DOHH2 (cell line): ENCODE data around the gene MILR1.

Experiments used
- H3F3A ChIP-seq: fragments of 200-600 bp; sonication (generic), shearing (Covaris generic); 2 replicates; pipeline ENCODE4 v1.6.0; 2016; ENCODE audit warnings: antibody characterized with exemption, mild to moderate bottlenecking; ENCODE audit not compliant: control insufficient read depth, insufficient read depth
- H3K27ac ChIP-seq: fragments of 200-600 bp; sonication (generic); 2 replicates; pipeline ENCODE4 v1.5.1; 2014; ENCODE audit warnings: low read depth, mild to moderate bottlenecking, low read length, moderate library complexity
- H3K27me3 ChIP-seq: fragments of 200-600 bp; sonication (generic); 2 replicates; pipeline ENCODE4 v1.6.1; 2014; ENCODE audit warnings: mild to moderate bottlenecking, low read length, mixed read lengths; ENCODE audit not compliant: control insufficient read depth
- H3K36me3 ChIP-seq: fragments of 200-600 bp; sonication (generic); 2 replicates; pipeline ENCODE4 v1.6.1; 2014; ENCODE audit warnings: mild to moderate bottlenecking, low read length, moderate library complexity, mixed read lengths; ENCODE audit not compliant: control insufficient read depth
- H3K4me1 ChIP-seq: fragments of 200-600 bp; sonication (generic); 2 replicates; pipeline ENCODE4 v1.6.1; 2014; ENCODE audit warnings: mild to moderate bottlenecking, low read length, mixed read lengths; ENCODE audit not compliant: control insufficient read depth
- H3K4me2 ChIP-seq: fragments of 200-600 bp; sonication (generic); 2 replicates; pipeline ENCODE4 v1.6.0; 2014; ENCODE audit warnings: mild to moderate bottlenecking, low read length, moderate library complexity
- H3K4me3 ChIP-seq: fragments of 200-600 bp; sonication (generic); 2 replicates; pipeline ENCODE4 v1.5.1; 2014; ENCODE audit warnings: mild to moderate bottlenecking, low read length, mixed read lengths
- H3K79me2 ChIP-seq: fragments of 200-600 bp; sonication (generic); 2 replicates; pipeline ENCODE4 v1.6.1; 2014; ENCODE audit warnings: mild to moderate bottlenecking, low read length, mixed read lengths; ENCODE audit not compliant: control insufficient read depth
- H3K9me2 ChIP-seq: fragments of 200-600 bp; sonication (generic); replicated peaks from 2 replicates; pipeline ENCODE4 v1.6.1; 2014; ENCODE audit warnings: mild to moderate bottlenecking, low read length, mixed read lengths; ENCODE audit not compliant: control insufficient read depth
- H3K9me3 ChIP-seq: fragments of 200-600 bp; sonication (generic); 2 replicates; pipeline ENCODE4 v1.6.1; 2014; ENCODE audit warnings: antibody characterized with exemption, low read length, mixed read lengths; ENCODE audit not compliant: control insufficient read depth, insufficient read depth
- H4K20me1 ChIP-seq: fragments of 200-600 bp; sonication (generic); 2 replicates; pipeline ENCODE4 v1.6.0; 2014; ENCODE audit warnings: low read depth, mild to moderate bottlenecking, antibody characterized with exemption, low read length, moderate library complexity; ENCODE audit not compliant: control insufficient read depth, insufficient read depth
- EZH2phosphoT487 ChIP-seq: fragments of 200-600 bp; sonication (generic); IDR thresholded peaks from 2 replicates; pipeline ENCODE4 v1.6.1; 2017; ENCODE audit warnings: borderline replicate concordance, mild to moderate bottlenecking, antibody characterized with exemption, low read length, moderate library complexity, mixed read lengths
- TF ChIP-seq, protein P1 (sequence below): fragments of 200-600 bp; sonication (generic); IDR thresholded peaks from one replicate; pipeline ENCODE4 v1.5.1; 2014; ENCODE audit warnings: antibody characterized with exemption, mild to moderate bottlenecking, low read depth, low read length; ENCODE audit not compliant: poor library complexity, severe bottlenecking

Gene MILR1

DNA sequence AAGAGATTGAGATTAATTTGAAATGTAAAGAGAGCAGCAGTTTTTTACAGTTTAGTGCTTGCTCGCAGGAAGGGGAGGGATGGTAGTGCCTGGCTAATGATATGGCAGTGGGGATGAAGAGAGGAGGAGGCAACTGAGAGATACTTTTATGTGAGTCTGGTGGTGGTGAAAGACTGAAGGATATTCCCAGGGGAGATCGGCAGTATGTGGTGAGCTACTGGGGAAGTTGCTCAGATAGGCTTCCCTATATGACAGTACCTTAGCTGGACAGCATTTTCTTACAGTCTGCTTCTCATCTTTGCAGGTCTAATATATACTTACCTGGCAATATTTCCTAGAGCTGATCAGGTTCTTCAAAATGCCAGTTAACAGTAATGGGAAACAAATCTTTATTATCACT, 66.5 kb downstream of the MILR1 start:
- Histone ChIP-seq H3K27me3 (no peaks in the 10 kb centered on the region), H3K4me2 (no peak overlapping the region), H3K36me3 (peaks cover 93% of the 10 kb centered on the region), H3K27ac (no peak overlapping the region), H3K4me1 (no peaks in the 10 kb centered on the region), H3K9me2 (no peaks in the 10 kb centered on the region), H3K4me3 (no peak overlapping the region), H3K9me3 (no peaks in the 10 kb centered on the region), H3F3A (peaks cover 4% of the 10 kb centered on the region; the same call in 1 of the 2 replicates), H4K20me1 (no peaks in the 10 kb centered on the region; the same call in 1 of the 2 replicates), H3K79me2 (peaks cover 30% of the 10 kb centered on the region)
- no peak for TF ChIP-seq EZH2phosphoT487
- TF ChIP-seq, protein P1, sequence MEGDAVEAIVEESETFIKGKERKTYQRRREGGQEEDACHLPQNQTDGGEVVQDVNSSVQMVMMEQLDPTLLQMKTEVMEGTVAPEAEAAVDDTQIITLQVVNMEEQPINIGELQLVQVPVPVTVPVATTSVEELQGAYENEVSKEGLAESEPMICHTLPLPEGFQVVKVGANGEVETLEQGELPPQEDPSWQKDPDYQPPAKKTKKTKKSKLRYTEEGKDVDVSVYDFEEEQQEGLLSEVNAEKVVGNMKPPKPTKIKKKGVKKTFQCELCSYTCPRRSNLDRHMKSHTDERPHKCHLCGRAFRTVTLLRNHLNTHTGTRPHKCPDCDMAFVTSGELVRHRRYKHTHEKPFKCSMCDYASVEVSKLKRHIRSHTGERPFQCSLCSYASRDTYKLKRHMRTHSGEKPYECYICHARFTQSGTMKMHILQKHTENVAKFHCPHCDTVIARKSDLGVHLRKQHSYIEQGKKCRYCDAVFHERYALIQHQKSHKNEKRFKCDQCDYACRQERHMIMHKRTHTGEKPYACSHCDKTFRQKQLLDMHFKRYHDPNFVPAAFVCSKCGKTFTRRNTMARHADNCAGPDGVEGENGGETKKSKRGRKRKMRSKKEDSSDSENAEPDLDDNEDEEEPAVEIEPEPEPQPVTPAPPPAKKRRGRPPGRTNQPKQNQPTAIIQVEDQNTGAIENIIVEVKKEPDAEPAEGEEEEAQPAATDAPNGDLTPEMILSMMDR = no peak

DNA sequence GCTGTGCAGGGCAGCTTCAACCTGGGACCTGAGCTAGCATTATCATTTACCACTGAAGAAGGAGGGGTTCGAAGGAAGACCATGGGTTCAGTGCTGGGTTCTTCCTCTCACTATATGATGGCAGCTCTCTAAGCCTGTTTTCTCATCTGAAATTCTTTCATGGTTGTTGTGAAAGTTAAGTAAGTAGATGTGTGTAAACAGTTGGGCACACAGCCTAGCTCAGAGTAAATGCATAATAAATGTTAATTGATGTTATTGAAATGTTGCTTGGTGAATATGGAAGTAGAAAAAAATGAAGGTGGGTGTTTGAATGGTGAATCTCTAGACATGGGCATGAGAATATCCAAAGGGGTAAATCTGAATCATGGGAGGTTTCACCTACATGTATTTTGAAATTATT, 66.9 kb downstream of the MILR1 start:
- no peak for TF ChIP-seq EZH2phosphoT487
- TF ChIP-seq, protein P1 = no peak
- H3K27me3 ChIP-seq = no peaks in the 10 kb centered on the region
- no peaks in the 10 kb centered on the region for H3K9me2 ChIP-seq
- H3K36me3 ChIP-seq = peaks cover 93% of the 10 kb centered on the region
- no peaks in the 10 kb centered on the region for H3K4me1 ChIP-seq
- H3F3A ChIP-seq = peaks cover 4% of the 10 kb centered on the region; the same call in 1 of the 2 replicates
- H3K79me2 ChIP-seq = peaks cover 30% of the 10 kb centered on the region
- no peaks in the 10 kb centered on the region for H3K9me3 ChIP-seq
- no peak overlapping the region for H3K27ac ChIP-seq
- H3K4me2 ChIP-seq = no peak overlapping the region
- H4K20me1 ChIP-seq = no peaks in the 10 kb centered on the region; the same call in 1 of the 2 replicates
- no peak overlapping the region for H3K4me3 ChIP-seq
